Osteocyte (in vitro differentiated cells): ENCODE data around the gene HK2. TPM values are rescaled to one million over a fixed set of nuclear protein-coding genes. Genes with fewer than 3 reads are reported as not detected.

Source experiments
- DNase-seq: peaks from one replicate; pipeline ENCODE4 v3.0.0; 2021; ENCODE audit warnings: mixed read lengths; ENCODE audit not compliant: unreplicated experiment; ENCODE audit errors: extremely low spot score
- H3K27ac Mint-ChIP-seq: one replicate; pipeline ENCODE4 v1.8.0; 2021; ENCODE audit warnings: mild to moderate bottlenecking, mixed read lengths; ENCODE audit not compliant: unreplicated experiment
- H3K27me3 Mint-ChIP-seq: one replicate; pipeline ENCODE4 v1.8.0; 2021; ENCODE audit warnings: mixed read lengths; ENCODE audit not compliant: unreplicated experiment
- H3K36me3 Mint-ChIP-seq: one replicate; pipeline ENCODE4 v1.8.0; 2021; ENCODE audit warnings: mixed read lengths; ENCODE audit not compliant: unreplicated experiment
- H3K4me1 Mint-ChIP-seq: one replicate; pipeline ENCODE4 v1.8.0; 2021; ENCODE audit warnings: mixed read lengths; ENCODE audit not compliant: unreplicated experiment
- H3K4me3 Mint-ChIP-seq: one replicate; pipeline ENCODE4 v1.8.0; 2021; ENCODE audit warnings: mild to moderate bottlenecking, moderate library complexity, mixed read lengths; ENCODE audit not compliant: unreplicated experiment
- H3K9me3 Mint-ChIP-seq: one replicate; pipeline ENCODE4 v1.8.0; 2021; ENCODE audit warnings: mixed read lengths; ENCODE audit not compliant: unreplicated experiment
- CTCF ChIP-seq: fragments of 200-600 bp; sonication (generic); IDR thresholded peaks from 2 replicates; pipeline ENCODE4 v1.5.0; 2021; ENCODE audit warnings: antibody characterized with exemption, mild to moderate bottlenecking, moderate library complexity
- total RNA-seq: library from RNA; stranded (reverse); gene quantifications from 2 replicates; pipeline ENCODE4 v1.2.1, GENCODE V29; 2021

The HK2 gene
- total RNA-seq, 1 donor from 2014 or later, result 14.1 TPM

DNA sequence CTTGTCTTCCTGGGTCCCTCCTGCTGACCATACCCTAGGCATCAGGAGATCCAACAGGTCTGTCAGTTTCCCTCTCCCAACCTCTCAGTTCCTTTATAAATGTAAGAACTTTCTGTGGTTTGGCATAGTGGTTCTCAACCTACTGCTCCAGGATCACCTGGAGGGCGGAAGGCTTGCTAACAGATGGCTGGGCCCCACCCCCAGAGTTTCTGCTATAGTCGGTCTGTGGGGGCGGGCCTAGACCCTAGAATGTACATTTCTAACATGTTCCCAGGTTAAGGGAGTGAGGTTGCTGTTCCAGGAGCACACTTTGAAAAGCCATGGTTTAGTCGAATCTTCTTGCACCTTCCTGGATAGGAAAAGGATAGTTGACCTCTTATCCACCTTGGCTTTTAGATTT is 37.0 kb downstream of the HK2 start:
- H3K4me3 Mint-ChIP-seq, result no peak overlapping the region
- peaks cover 11% of the 10 kb centered on the region for H3K36me3 Mint-ChIP-seq
- no peaks in the 10 kb centered on the region for H3K9me3 Mint-ChIP-seq
- H3K4me1 Mint-ChIP-seq, result peaks cover 41% of the 10 kb centered on the region
- no peak for DNase-seq
- TF ChIP-seq CTCF, result no peak
- H3K27me3 Mint-ChIP-seq, result no peaks in the 10 kb centered on the region
- H3K27ac Mint-ChIP-seq, result no peak overlapping the region

GRCh38 chr2:74871414-74871813 is 37.5 kb downstream of the HK2 start:
- H3K36me3 Mint-ChIP-seq, result peaks cover 11% of the 10 kb centered on the region
- DNase-seq, result no peak
- no peak overlapping the region for H3K27ac Mint-ChIP-seq
- H3K27me3 Mint-ChIP-seq, result no peaks in the 10 kb centered on the region
- no peak overlapping the region for H3K4me3 Mint-ChIP-seq
- TF ChIP-seq CTCF, result no peak
- H3K9me3 Mint-ChIP-seq, result no peaks in the 10 kb centered on the region
- peaks cover 39% of the 10 kb centered on the region for H3K4me1 Mint-ChIP-seq

DNA sequence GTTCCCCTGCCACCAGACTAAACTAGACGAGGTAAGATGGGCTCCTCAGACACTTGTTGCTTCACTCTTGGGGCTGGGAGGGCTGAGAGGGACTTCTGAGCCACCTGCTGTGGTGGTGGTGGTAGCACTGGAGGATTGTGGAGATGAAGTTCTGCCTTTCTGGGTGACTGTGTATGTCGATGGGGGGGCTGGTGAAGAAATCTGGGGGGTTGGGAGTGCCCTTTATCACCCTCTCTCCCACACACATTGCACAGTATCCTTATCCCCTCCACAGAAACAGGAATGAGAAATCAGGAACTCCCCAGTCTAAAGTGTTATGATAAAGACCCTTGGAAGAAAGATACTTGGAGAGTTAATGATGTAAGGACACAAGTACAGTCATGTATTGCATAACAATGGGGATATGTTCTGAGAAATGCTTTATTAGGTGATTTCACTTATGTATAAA is 38.5 kb downstream of the HK2 start:
- H3K4me1 Mint-ChIP-seq, result peaks cover 29% of the 10 kb centered on the region
- no peak for DNase-seq
- H3K27ac Mint-ChIP-seq, result no peak overlapping the region
- H3K4me3 Mint-ChIP-seq, result no peak overlapping the region
- TF ChIP-seq CTCF, result no peak
- H3K9me3 Mint-ChIP-seq, result no peaks in the 10 kb centered on the region
- peaks cover 11% of the 10 kb centered on the region for H3K36me3 Mint-ChIP-seq
- H3K27me3 Mint-ChIP-seq, result no peaks in the 10 kb centered on the region

GRCh38 chr2:74873012-74873665 is 39.2 kb downstream of the HK2 start:
- Mint-ChIP-seq H3K27me3 (no peaks in the 10 kb centered on the region), H3K27ac (no peak overlapping the region), H3K4me1 (peaks cover 21% of the 10 kb centered on the region), H3K36me3 (peaks cover 11% of the 10 kb centered on the region), H3K9me3 (no peaks in the 10 kb centered on the region), H3K4me3 (no peak overlapping the region)
- no peak for TF ChIP-seq CTCF
- no peak for DNase-seq

DNA sequence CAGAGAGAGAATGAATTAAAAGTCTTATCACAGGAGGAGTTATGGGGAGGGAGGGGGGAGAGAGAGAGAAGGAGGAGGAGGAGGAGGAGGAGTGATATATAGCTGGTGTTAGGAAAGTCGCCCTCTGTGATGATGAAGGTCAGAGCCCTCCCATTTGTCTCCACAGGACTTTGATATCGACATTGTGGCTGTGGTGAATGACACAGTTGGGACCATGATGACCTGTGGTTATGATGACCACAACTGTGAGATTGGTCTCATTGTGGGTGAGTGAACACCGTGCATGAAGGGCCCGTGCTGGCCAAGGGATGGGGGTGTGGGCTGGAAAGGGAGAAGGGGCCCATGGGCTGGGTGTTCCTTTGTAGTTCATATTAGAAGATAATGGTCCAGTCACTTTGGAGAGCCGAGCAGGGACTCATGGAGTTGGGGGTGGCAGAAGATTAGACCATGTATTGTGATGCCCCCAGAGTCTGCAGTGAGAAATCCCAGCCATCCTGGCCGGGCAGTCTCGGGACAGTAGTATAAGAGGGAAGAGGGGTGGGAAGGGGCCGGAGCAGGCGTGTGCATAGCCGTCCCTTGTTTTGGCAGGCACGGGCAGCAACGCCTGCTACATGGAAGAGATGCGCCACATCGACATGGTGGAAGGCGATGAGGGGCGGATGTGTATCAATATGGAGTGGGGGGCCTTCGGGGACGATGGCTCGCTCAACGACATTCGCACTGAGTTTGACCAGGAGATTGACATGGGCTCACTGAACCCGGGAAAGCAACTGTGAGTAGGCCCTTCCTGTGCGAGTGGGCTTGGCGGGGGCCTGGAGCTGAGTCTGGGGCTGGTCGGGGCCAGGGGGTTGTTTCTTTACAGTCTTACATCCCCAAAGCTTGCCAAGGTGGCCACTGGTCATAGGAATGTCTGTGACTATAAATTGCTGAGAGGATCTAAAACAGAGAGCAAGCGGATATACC is 40.0 kb downstream of the HK2 start:
- Mint-ChIP-seq H3K9me3 (no peaks in the 10 kb centered on the region), H3K36me3 (peaks cover 13% of the 10 kb centered on the region), H3K4me1 (peaks cover 15% of the 10 kb centered on the region), H3K4me3 (no peak overlapping the region), H3K27ac (no peak overlapping the region), H3K27me3 (no peaks in the 10 kb centered on the region)
- TF ChIP-seq CTCF, result no peak
- no peak for DNase-seq
